CD4-positive, CD25-positive, alpha-beta regulatory T cell (primary cell): ENCODE results near the gene CACNA1B. TPM values are rescaled to one million over a fixed set of nuclear protein-coding genes. Genes with fewer than 3 reads are reported as not detected.

Source experiments
- ATAC-seq, 2 donors: fragments of 150-1000 bp; cut with Tn5 transposase; one replicate each; pipeline ENCODE4 v1.10.0; 2021; ENCODE audit warnings: low read depth in 2 of 2, moderate number of reproducible peaks in 2 of 2, moderate library complexity in 1 of 2
- DNase-seq, 3 donors: peaks; one replicate each; pipeline versions ENCODE4 v3.0.0 to v3.0.0-alpha.2; 2012 to 2022; ENCODE audit warnings: mixed read lengths in 1 of 3
- H3K27ac ChIP-seq: one replicate; pipeline ENCODE4 v1.7.0; 2013; ENCODE audit warnings: mild to moderate bottlenecking, low read length; ENCODE audit not compliant: insufficient read depth, poor library complexity, severe bottlenecking
- H3K27me3 ChIP-seq: one replicate; pipeline ENCODE4 v1.7.0; 2013; ENCODE audit warnings: low read length; ENCODE audit not compliant: control insufficient read depth, insufficient read depth
- H3K36me3 ChIP-seq: one replicate; pipeline ENCODE4 v1.7.0; 2013; ENCODE audit warnings: mild to moderate bottlenecking, low read length, moderate library complexity; ENCODE audit not compliant: control insufficient read depth, insufficient read depth
- H3K4me1 ChIP-seq: 2 replicates; pipeline ENCODE4 v1.7.0; 2013; ENCODE audit warnings: mild to moderate bottlenecking, low read length; ENCODE audit not compliant: insufficient read depth, control insufficient read depth, poor library complexity, severe bottlenecking
- H3K4me3 ChIP-seq: one replicate; pipeline ENCODE4 v1.7.0; 2013; ENCODE audit warnings: low read depth, mild to moderate bottlenecking, low read length, moderate library complexity
- H3K9me3 ChIP-seq, 2 experiments: 1 replicate in 1 of 2; 2 replicates in 1 of 2; pipeline ENCODE4 v1.7.0; 2013; ENCODE audit warnings: low read length in 2 of 2, mild to moderate bottlenecking in 1 of 2, moderate library complexity in 1 of 2; ENCODE audit not compliant: control insufficient read depth in 2 of 2
- H3K27ac Mint-ChIP-seq, 3 donors: one replicate each; pipeline ENCODE4 v1.8.0; 2020 to 2022; ENCODE audit warnings: mild to moderate bottlenecking in 3 of 3, mixed read lengths in 3 of 3, moderate library complexity in 2 of 3
- H3K27me3 Mint-ChIP-seq: one replicate; pipeline ENCODE4 v1.8.0; 2022; ENCODE audit warnings: mild to moderate bottlenecking, mixed read lengths
- H3K36me3 Mint-ChIP-seq: one replicate; pipeline ENCODE4 v1.8.0; 2020; ENCODE audit warnings: mixed read lengths
- H3K4me1 Mint-ChIP-seq, 4 donors: one replicate each; pipeline ENCODE4 v1.8.0; 2020 to 2022; ENCODE audit warnings: mixed read lengths in 4 of 4, mild to moderate bottlenecking in 1 of 4
- H3K4me3 Mint-ChIP-seq, 4 donors: one replicate each; pipeline ENCODE4 v1.8.0; 2020 to 2022; ENCODE audit warnings: mild to moderate bottlenecking in 4 of 4, mixed read lengths in 4 of 4, moderate library complexity in 3 of 4
- H3K9me3 Mint-ChIP-seq, 7 donors: one replicate each; pipeline ENCODE4 v1.8.0; 2020 to 2022; ENCODE audit warnings: mixed read lengths in 7 of 7, mild to moderate bottlenecking in 3 of 7, moderate library complexity in 2 of 7
- polyA plus RNA-seq, 4 donors: library from polyadenylated mRNA; unstranded; fragments of 300-500 nt; fragmentation: Illumina TruSeq; gene quantifications; one replicate each; pipeline ENCODE4 v1.2.3, GENCODE V29; 2021
- total RNA-seq: library from RNA; stranded (reverse); gene quantifications from one replicate; pipeline ENCODE4 v1.2.3, GENCODE V29; 2022

The CACNA1B gene
- total and polyA plus RNA-seq, 5 donors from 2014 or later, result not detected

DNA sequence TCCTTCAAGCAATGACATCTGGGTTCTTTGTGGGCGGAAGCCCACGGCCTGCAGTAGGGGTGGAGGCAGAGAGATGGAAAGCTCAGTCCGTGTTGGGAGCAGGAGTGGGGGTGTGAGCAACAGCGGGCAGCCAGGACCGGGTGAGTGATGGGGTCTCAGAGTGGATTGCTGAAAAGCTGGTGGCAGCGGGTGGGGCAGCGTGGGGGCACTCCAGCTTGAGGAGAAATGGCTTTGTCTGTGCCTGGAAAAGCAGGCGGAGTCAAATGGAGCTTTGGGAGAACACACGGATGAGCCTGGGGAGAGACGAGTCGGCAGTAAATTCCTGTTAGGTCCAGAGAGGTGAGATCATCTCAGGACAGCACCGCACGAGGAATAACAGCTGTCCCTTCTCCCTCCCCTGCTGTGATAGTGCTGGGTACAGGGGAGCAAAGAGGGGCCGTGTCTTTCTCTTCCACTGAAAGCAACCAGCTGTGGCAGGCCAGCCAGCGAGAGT lies 42.1 kb downstream of the CACNA1B start:
- no peak for ATAC-seq
- H3K4me3 Mint-ChIP-seq, result peak overlapping the region in 1 of 4 donors; percentile 11
- no peaks in the 10 kb centered on the region for H3K36me3 Mint-ChIP-seq
- Histone ChIP-seq H3K27me3 (no peaks in the 10 kb centered on the region), H3K27ac (no peak overlapping the region), H3K4me3 (no peak overlapping the region), H3K36me3 (no peaks in the 10 kb centered on the region), H3K9me3 (no peaks in the 10 kb centered on the region), H3K4me1 (no peaks in the 10 kb centered on the region)
- DNase-seq, result no peak
- peaks cover 0 to 5% (median 1%) of the 10 kb centered on the region in 4 donors for H3K4me1 Mint-ChIP-seq
- H3K9me3 Mint-ChIP-seq, result peaks cover 0 to 3% (median 0%) of the 10 kb centered on the region in 7 donors
- H3K27ac Mint-ChIP-seq, result no peak overlapping the region
- peaks cover 4% of the 10 kb centered on the region for H3K27me3 Mint-ChIP-seq

DNA sequence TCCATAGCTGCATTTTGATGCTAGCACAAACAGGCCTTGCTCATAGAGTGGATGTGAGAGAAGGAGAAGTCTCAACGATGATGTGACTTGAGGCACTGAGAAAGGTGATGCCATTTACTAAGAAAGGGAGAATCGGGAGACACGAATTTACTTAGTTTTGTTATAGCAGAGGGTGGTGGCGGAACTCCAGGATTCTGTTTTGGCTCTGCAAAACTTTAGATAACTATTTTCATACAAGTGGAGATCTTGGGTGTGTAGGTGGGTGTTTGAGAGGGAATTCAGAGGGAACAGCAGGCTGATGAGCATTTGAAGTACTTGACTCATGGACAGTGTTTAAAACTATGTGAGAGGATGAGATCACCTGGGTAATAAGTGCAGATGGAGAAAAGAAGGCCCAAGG lies 43.2 kb downstream of the CACNA1B start:
- H3K27ac Mint-ChIP-seq, result peak overlapping the region in 1 of 3 donors; percentile 35
- Histone ChIP-seq H3K27ac (no peak overlapping the region), H3K4me1 (no peaks in the 10 kb centered on the region), H3K36me3 (no peaks in the 10 kb centered on the region), H3K27me3 (no peaks in the 10 kb centered on the region), H3K4me3 (no peak overlapping the region), H3K9me3 (no peaks in the 10 kb centered on the region)
- peaks cover 0 to 5% (median 1%) of the 10 kb centered on the region in 4 donors for H3K4me1 Mint-ChIP-seq
- H3K4me3 Mint-ChIP-seq, result no peak overlapping the region
- peaks cover 0 to 2% (median 0%) of the 10 kb centered on the region in 7 donors for H3K9me3 Mint-ChIP-seq
- ATAC-seq (no peak), DNase-seq (no peak)
- H3K36me3 Mint-ChIP-seq, result no peaks in the 10 kb centered on the region
- peaks cover 4% of the 10 kb centered on the region for H3K27me3 Mint-ChIP-seq

GRCh38 chr9:137924169-137924568 lies 46.6 kb downstream of the CACNA1B start:
- H3K27me3 Mint-ChIP-seq, result peaks cover 10% of the 10 kb centered on the region
- ATAC-seq (no peak), DNase-seq (no peak)
- H3K27ac Mint-ChIP-seq, result no peak overlapping the region
- no peak overlapping the region for H3K4me3 ChIP-seq
- peaks cover 0 to 5% (median 2%) of the 10 kb centered on the region in 4 donors for H3K4me1 Mint-ChIP-seq
- no peaks in the 10 kb centered on the region for H3K36me3 Mint-ChIP-seq
- H3K27me3 ChIP-seq, result no peaks in the 10 kb centered on the region
- peaks cover 0 to 9% (median 4%) of the 10 kb centered on the region in 7 donors for H3K9me3 Mint-ChIP-seq
- no peak overlapping the region for H3K4me3 Mint-ChIP-seq
- H3K36me3 ChIP-seq, result no peaks in the 10 kb centered on the region
- no peaks in the 10 kb centered on the region for H3K4me1 ChIP-seq
- no peak overlapping the region for H3K27ac ChIP-seq
- no peaks in the 10 kb centered on the region for H3K9me3 ChIP-seq

DNA sequence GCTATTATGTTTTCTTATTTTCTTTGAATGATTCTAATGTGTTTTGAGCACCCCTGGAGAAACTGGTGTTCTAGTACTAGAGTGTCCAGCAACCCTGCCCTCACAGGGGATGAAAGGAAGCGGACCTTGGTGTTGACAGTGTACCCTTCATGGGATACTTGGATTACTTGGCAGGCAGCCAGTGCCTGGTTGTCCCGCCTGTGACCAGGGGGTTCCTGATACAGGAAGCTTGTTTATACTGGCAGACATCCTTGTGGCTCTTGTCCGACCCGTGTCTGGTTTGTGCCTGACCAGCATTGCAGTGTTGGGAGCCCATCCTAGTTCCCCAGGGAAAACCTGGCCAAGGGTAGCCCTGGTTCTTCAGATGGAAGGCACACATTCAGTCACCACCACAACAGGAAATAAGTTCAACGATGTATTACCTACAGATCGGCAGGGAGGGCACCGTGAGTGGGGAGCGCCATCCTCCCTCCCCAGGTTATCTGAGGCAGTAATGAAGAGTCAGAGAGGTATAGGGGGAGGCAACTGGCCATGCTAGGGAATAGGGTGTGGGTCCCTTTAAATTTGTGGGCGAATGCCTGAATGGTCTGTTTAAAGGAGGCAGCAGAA lies 47.3 kb downstream of the CACNA1B start:
- Histone ChIP-seq H3K4me3 (no peak overlapping the region), H3K4me1 (no peaks in the 10 kb centered on the region), H3K27ac (no peak overlapping the region), H3K36me3 (no peaks in the 10 kb centered on the region), H3K27me3 (no peaks in the 10 kb centered on the region), H3K9me3 (no peaks in the 10 kb centered on the region)
- Mint-ChIP-seq H3K4me1 (peaks cover 0 to 5% (median 2%) of the 10 kb centered on the region in 4 donors), H3K36me3 (no peaks in the 10 kb centered on the region), H3K27me3 (peaks cover 13% of the 10 kb centered on the region), H3K27ac (no peak overlapping the region), H3K9me3 (peaks cover 0 to 9% (median 4%) of the 10 kb centered on the region in 7 donors), H3K4me3 (no peak overlapping the region)
- DNase-seq (no peak), ATAC-seq (no peak)

DNA sequence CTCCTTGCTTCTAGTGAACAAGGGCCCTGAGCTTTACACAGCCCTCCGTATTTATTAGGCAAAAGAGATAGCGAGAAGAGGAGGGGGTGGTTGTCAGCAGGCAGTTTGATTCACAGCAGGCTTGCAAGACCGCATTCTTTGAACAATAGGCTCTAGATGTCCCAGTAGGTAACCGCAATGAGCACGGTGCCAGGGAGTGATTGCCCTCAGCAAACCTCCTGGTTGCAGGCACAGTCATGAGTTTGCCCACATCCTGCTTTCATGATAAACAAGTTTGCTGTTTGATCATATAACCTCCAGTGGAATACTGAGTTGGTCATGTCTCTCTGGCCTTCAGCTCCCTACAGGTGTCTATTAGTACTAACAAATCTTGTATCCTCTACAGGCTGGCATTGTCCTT lies 66.1 kb downstream of the CACNA1B start:
- H3K36me3 Mint-ChIP-seq, result no peaks in the 10 kb centered on the region
- Histone ChIP-seq H3K36me3 (no peaks in the 10 kb centered on the region), H3K9me3 (peaks cover 13 to 33% of the 10 kb centered on the region in 2 experiments), H3K4me3 (no peak overlapping the region), H3K4me1 (no peaks in the 10 kb centered on the region), H3K27me3 (no peaks in the 10 kb centered on the region), H3K27ac (no peak overlapping the region)
- ATAC-seq, result no peak
- H3K4me3 Mint-ChIP-seq, result no peak overlapping the region
- H3K27me3 Mint-ChIP-seq, result peaks cover 15% of the 10 kb centered on the region
- no peak overlapping the region for H3K27ac Mint-ChIP-seq
- no peak for DNase-seq
- H3K4me1 Mint-ChIP-seq, result no peaks in the 10 kb centered on the region
- peaks cover 4 to 23% (median 7%) of the 10 kb centered on the region in 7 donors for H3K9me3 Mint-ChIP-seq

DNA sequence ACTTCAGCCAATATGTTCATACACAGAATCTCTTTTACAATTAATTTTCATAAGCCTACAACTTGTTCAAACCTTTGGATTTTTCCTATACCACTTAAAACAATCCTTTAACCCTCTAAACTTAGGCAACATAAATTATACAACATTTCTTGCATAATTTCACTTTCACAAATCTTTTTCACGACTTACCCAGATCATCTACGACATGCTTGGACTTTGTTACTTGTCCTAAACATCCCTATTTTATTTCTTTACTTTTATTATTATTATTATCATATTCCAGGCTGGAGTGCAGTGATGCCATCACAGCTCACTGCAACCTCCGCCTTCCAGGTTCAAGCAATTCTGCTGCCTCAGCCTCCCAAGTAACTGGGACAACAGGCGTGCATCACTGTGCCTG lies 68.0 kb downstream of the CACNA1B start:
- peaks cover 0 to 23% (median 7%) of the 10 kb centered on the region in 7 donors for H3K9me3 Mint-ChIP-seq
- no peaks in the 10 kb centered on the region for H3K36me3 Mint-ChIP-seq
- Histone ChIP-seq H3K27me3 (no peaks in the 10 kb centered on the region), H3K4me1 (no peaks in the 10 kb centered on the region), H3K9me3 (peaks cover 13 to 33% of the 10 kb centered on the region in 2 experiments), H3K4me3 (no peak overlapping the region), H3K36me3 (no peaks in the 10 kb centered on the region), H3K27ac (no peak overlapping the region)
- ATAC-seq, result no peak
- H3K27me3 Mint-ChIP-seq, result peaks cover 15% of the 10 kb centered on the region
- no peak for DNase-seq
- no peak overlapping the region for H3K4me3 Mint-ChIP-seq
- H3K27ac Mint-ChIP-seq, result no peak overlapping the region
- no peaks in the 10 kb centered on the region for H3K4me1 Mint-ChIP-seq

GRCh38 chr9:137946993-137947392 lies 69.4 kb downstream of the CACNA1B start:
- no peak for DNase-seq
- Mint-ChIP-seq H3K27ac (no peak overlapping the region), H3K9me3 (peaks cover 0 to 23% (median 7%) of the 10 kb centered on the region in 7 donors), H3K4me3 (no peak overlapping the region), H3K36me3 (no peaks in the 10 kb centered on the region), H3K27me3 (peaks cover 10% of the 10 kb centered on the region), H3K4me1 (no peaks in the 10 kb centered on the region)
- ATAC-seq, result no peak
- Histone ChIP-seq H3K9me3 (peaks cover 13 to 33% of the 10 kb centered on the region in 2 experiments), H3K36me3 (no peaks in the 10 kb centered on the region), H3K27me3 (no peaks in the 10 kb centered on the region), H3K4me3 (no peak overlapping the region), H3K4me1 (no peaks in the 10 kb centered on the region), H3K27ac (no peak overlapping the region)

DNA sequence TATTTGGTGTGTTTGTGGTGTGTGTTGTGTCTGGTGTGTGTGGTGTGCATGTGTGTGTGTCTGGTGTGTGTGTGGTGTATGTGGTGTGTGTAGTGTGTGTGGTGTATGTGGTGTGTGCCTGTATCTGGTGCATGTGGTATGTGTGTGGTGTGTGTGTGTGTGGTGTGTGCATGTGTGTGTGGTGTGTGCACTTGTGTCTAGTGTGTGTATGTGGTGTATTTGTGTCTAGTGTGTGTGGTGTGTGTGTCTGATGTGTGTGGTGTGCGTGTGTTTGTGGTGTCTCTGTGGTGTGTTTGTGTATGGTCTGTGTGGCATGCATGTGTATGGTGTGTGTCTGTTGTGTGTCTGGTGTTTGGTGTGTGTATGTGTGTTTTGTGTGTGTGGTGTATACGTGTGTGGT lies 71.1 kb downstream of the CACNA1B start:
- Histone ChIP-seq H3K27ac (no peak overlapping the region), H3K4me1 (no peaks in the 10 kb centered on the region), H3K9me3 (peaks cover 13 to 31% of the 10 kb centered on the region in 2 experiments), H3K27me3 (no peaks in the 10 kb centered on the region), H3K4me3 (no peak overlapping the region), H3K36me3 (no peaks in the 10 kb centered on the region)
- Mint-ChIP-seq H3K27ac (no peak overlapping the region), H3K4me1 (no peaks in the 10 kb centered on the region), H3K36me3 (no peaks in the 10 kb centered on the region), H3K4me3 (no peak overlapping the region), H3K9me3 (peaks cover 0 to 15% (median 4%) of the 10 kb centered on the region in 7 donors), H3K27me3 (peaks cover 11% of the 10 kb centered on the region)
- no peak for ATAC-seq
- DNase-seq, result no peak
